ENCODE data around the gene CEP41.

- TF ChIP-seq POLR2A (IDR thresholded peaks at IDR 0.05): no peak
- TF ChIP-seq, protein P1, sequence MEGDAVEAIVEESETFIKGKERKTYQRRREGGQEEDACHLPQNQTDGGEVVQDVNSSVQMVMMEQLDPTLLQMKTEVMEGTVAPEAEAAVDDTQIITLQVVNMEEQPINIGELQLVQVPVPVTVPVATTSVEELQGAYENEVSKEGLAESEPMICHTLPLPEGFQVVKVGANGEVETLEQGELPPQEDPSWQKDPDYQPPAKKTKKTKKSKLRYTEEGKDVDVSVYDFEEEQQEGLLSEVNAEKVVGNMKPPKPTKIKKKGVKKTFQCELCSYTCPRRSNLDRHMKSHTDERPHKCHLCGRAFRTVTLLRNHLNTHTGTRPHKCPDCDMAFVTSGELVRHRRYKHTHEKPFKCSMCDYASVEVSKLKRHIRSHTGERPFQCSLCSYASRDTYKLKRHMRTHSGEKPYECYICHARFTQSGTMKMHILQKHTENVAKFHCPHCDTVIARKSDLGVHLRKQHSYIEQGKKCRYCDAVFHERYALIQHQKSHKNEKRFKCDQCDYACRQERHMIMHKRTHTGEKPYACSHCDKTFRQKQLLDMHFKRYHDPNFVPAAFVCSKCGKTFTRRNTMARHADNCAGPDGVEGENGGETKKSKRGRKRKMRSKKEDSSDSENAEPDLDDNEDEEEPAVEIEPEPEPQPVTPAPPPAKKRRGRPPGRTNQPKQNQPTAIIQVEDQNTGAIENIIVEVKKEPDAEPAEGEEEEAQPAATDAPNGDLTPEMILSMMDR (IDR thresholded peaks at IDR 0.05): no peak
These were observed 35.7 kb upstream of the CEP41 start for GRCh38 chr7:130476297-130477150.
